H1 (cell line): ENCODE results near the gene LRRC9.

Experiments
- ATF2 ChIP-seq: IDR thresholded peaks from 2 replicates; pipeline ENCODE4 v1.6.1; 2012; ENCODE audit warnings: low read length, inconsistent platforms
- ATF3 ChIP-seq: IDR thresholded peaks from 2 replicates; pipeline ENCODE4 v1.6.1; 2011; ENCODE audit warnings: low read depth, mild to moderate bottlenecking, low read length; ENCODE audit not compliant: insufficient read depth
- BACH1 ChIP-seq: IDR thresholded peaks from 2 replicates; pipeline ENCODE4 v1.6.1; 2012; ENCODE audit warnings: low read length, improper control_type of control experiment
- CREB1 ChIP-seq: IDR thresholded peaks from 2 replicates; pipeline ENCODE4 v1.6.1; 2012; ENCODE audit warnings: inconsistent platforms
- CTCF ChIP-seq, 3 experiments: IDR thresholded peaks; 1 replicate in 2 of 3; 2 replicates in 1 of 3; pipeline versions ENCODE4 v1.5.1 to v1.6.1; 2011; ENCODE audit warnings: low read length in 3 of 3, mild to moderate bottlenecking in 3 of 3, inconsistent platforms in 2 of 3, low read depth in 1 of 3, moderate library complexity in 1 of 3; ENCODE audit not compliant: insufficient read depth in 1 of 3; ENCODE audit errors: control extremely low read depth in 1 of 3
- EP300 ChIP-seq, 2 experiments: IDR thresholded peaks; 1 replicate in 1 of 2; 2 replicates in 1 of 2; pipeline ENCODE4 v1.6.1; 2011 to 2012; ENCODE audit warnings: low read depth in 2 of 2, low read length in 2 of 2, mild to moderate bottlenecking in 2 of 2, borderline replicate concordance in 1 of 2, inconsistent platforms in 1 of 2, moderate library complexity in 1 of 2
- EZH2 ChIP-seq: fragments of 200-600 bp; sonication (generic); IDR thresholded peaks from 2 replicates; pipeline ENCODE4 v1.7.1; 2012; ENCODE audit warnings: low read depth, mild to moderate bottlenecking, moderate library complexity, low read length, inconsistent platforms; ENCODE audit not compliant: severe bottlenecking
- MAX ChIP-seq: IDR thresholded peaks from 2 replicates; pipeline ENCODE4 v1.6.1; 2012; ENCODE audit warnings: inconsistent platforms
- POLR2A ChIP-seq, 2 experiments: IDR thresholded peaks; 1 replicate in 1 of 2; 2 replicates in 1 of 2; pipeline ENCODE4 v1.6.1; 2011; ENCODE audit warnings: low read depth in 2 of 2, low read length in 2 of 2, mild to moderate bottlenecking in 2 of 2; ENCODE audit errors: control extremely low read depth in 1 of 2
- POLR2AphosphoS5 ChIP-seq: IDR thresholded peaks from 2 replicates; pipeline ENCODE4 v1.6.1; 2011; ENCODE audit warnings: low read depth, low read length
- SP1 ChIP-seq: IDR thresholded peaks from 2 replicates; pipeline ENCODE4 v1.6.1; 2011; ENCODE audit warnings: low read depth, low read length
- USF2 ChIP-seq: IDR thresholded peaks from 2 replicates; pipeline ENCODE4 v1.6.1; 2011; ENCODE audit warnings: low read length, improper control_type of control experiment
- ZNF274 ChIP-seq: IDR thresholded peaks from 2 replicates; pipeline ENCODE4 v1.7.0; 2012; ENCODE audit warnings: low read length, borderline replicate concordance; ENCODE audit errors: extremely low read depth

- TF ChIP-seq USF2 (no peak), CREB1 (no peak), SP1 (no peak), ATF2 (no peak), MAX (no peak), CTCF (IDR thresholded peaks at IDR 0.05; ENCODE audit: control extremely low read depth in 1 of 3, insufficient read depth in 1 of 3, low read depth in 1 of 3, low read length in 3 of 3) (no peak), POLR2A (IDR thresholded peaks at IDR 0.05; ENCODE audit: control extremely low read depth in 1 of 2, low read depth in 2 of 2, low read length in 2 of 2) (no peak), BACH1 (no peak), POLR2AphosphoS5 (no peak), ZNF274 (no peak), EZH2 (no peak), ATF3 (no peak), EP300 (IDR thresholded peaks at IDR 0.05; ENCODE audit: borderline replicate concordance in 1 of 2, low read depth in 2 of 2, low read length in 2 of 2) (no peak)
Measured at GRCh38 chr14:60107477-60107876, 187.5 kb downstream of the LRRC9 start.
